GM06990 (cell line): Measurements from ENCODE around the gene METTL16.

Experiments used
- DNase-seq: peaks from one replicate; pipeline ENCODE4 v3.0.0-alpha.2; 2011; ENCODE audit not compliant: insufficient read length; ENCODE audit errors: extremely low read depth
- H3K27me3 ChIP-seq: replicated peaks from 2 replicates; pipeline ENCODE4 v1.6.0; 2011; ENCODE audit warnings: low read length; ENCODE audit not compliant: control insufficient read depth, insufficient read depth
- H3K36me3 ChIP-seq: 2 replicates; pipeline ENCODE4 v1.5.1; 2011; ENCODE audit warnings: low read length; ENCODE audit not compliant: control insufficient read depth, insufficient read depth
- H3K4me3 ChIP-seq: replicated peaks from 2 replicates; pipeline ENCODE4 v1.5.1; 2011; ENCODE audit warnings: low read depth, mild to moderate bottlenecking, control low read depth, low read length
- TF ChIP-seq, protein P1 (sequence below): IDR thresholded peaks from 2 replicates; pipeline ENCODE4 v1.5.1; 2011; ENCODE audit warnings: low read length, control low read depth, mild to moderate bottlenecking, inconsistent platforms; ENCODE audit not compliant: insufficient read depth, poor library complexity, severe bottlenecking

Gene METTL16

DNA sequence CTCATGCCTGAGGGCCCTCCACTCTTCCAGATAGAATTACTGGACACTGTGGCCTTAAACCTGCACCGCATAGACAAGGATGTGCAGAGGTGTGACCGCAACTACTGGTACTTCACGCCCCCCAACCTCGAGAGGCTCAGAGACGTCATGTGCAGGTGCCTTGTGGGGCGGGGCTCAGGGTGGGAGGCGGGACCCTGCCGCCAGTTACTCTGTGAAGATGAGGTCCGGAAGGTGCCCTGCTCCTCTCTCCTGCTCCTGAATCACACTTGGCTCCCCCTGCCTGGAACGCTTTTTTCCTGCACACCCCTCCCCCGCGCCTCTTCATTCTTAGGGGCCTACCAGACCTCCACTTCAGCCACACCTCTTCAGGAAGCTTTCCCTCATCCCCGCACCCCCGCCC lies 135.6 kb downstream of the METTL16 start:
- TF ChIP-seq, protein P1, sequence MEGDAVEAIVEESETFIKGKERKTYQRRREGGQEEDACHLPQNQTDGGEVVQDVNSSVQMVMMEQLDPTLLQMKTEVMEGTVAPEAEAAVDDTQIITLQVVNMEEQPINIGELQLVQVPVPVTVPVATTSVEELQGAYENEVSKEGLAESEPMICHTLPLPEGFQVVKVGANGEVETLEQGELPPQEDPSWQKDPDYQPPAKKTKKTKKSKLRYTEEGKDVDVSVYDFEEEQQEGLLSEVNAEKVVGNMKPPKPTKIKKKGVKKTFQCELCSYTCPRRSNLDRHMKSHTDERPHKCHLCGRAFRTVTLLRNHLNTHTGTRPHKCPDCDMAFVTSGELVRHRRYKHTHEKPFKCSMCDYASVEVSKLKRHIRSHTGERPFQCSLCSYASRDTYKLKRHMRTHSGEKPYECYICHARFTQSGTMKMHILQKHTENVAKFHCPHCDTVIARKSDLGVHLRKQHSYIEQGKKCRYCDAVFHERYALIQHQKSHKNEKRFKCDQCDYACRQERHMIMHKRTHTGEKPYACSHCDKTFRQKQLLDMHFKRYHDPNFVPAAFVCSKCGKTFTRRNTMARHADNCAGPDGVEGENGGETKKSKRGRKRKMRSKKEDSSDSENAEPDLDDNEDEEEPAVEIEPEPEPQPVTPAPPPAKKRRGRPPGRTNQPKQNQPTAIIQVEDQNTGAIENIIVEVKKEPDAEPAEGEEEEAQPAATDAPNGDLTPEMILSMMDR: no peak
- peaks cover 6% of the 10 kb centered on the region for H3K36me3 ChIP-seq
- no peak overlapping the region for H3K4me3 ChIP-seq
- DNase-seq: no peak
- H3K27me3 ChIP-seq: no peaks in the 10 kb centered on the region

DNA sequence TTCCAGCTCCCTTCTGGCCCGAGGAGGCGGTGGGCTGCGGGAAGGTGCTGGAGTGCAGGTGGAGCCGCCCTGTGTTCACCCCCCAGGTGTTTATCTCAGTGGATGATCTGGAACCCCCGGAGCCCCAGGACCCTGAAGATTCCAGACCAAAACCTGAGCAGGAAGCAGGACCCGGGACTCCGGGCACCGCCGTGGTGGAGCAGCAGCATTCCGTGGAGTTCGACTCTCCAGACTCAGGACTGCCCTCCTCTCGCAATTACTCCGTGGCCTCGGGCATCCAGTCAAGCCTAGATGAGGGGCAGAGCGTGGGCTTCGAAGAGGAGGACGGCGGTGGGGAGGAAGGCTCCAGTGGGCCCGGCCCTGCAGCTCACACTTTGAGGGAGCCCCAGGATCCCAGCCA lies 136.3 kb downstream of the METTL16 start:
- Histone ChIP-seq H3K27me3 (no peaks in the 10 kb centered on the region), H3K4me3 (no peak overlapping the region), H3K36me3 (peaks cover 6% of the 10 kb centered on the region)
- DNase-seq: no peak
- TF ChIP-seq, protein P1: no peak

DNA sequence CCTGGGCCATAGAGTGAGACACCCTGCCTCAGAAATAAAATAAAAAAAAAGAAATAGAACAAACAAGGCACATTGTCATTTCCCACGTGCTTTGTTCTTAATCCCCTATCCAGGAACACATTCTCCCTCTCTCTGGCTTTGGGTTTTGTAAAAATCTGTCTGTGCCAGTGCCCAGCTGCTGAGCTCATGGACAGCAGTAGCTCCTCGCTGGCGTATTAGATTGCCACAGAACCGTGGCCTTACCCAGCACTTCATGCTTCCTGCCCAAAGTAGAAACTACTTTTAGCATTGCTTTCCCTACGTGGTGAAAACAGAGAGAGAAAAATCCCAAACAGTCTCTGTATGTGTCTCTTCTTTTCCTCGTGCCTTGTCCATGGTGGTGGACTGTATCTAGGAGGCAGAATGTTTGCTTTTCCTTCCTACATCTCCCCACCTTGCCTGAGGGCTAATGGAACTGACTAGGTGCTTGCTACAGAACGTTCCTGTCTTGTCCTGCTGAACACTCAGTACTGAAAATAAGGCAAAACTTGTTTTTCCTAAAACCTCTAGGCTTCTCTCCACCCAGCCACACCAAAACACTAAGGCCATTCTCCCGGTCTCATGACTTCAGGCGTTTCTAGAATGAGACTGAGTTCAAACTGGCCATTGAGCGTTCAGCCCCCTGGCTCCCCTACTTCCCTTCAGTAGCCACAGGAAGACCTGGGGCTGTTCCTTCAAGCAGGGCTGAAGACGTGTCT lies 137.0 kb downstream of the METTL16 start:
- Histone ChIP-seq H3K27me3 (no peaks in the 10 kb centered on the region), H3K36me3 (peaks cover 6% of the 10 kb centered on the region), H3K4me3 (no peak overlapping the region)
- no peak for DNase-seq
- TF ChIP-seq, protein P1: no peak

DNA sequence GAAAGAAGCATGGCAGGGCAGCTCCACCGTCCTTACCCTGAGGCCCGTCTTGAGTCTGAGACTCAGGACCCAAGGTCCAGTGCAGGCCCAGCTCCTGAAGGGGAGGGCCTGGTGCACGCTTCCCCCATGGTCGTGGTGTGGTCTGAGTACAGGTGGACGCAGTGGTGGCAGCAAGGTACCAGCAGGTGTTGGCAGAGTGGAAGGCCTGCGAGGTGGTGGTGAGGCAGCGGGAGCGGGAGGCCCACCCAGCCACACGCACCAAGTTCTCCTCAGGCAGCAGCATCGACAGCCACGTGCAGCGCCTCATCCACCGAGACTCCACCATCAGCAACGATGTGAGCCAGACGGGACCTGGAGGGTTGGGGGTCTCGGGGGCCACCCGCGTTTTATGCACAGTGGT lies 138.5 kb downstream of the METTL16 start:
- no peaks in the 10 kb centered on the region for H3K27me3 ChIP-seq
- no peak for DNase-seq
- TF ChIP-seq, protein P1: no peak
- peaks cover 6% of the 10 kb centered on the region for H3K36me3 ChIP-seq
- no peak overlapping the region for H3K4me3 ChIP-seq

DNA sequence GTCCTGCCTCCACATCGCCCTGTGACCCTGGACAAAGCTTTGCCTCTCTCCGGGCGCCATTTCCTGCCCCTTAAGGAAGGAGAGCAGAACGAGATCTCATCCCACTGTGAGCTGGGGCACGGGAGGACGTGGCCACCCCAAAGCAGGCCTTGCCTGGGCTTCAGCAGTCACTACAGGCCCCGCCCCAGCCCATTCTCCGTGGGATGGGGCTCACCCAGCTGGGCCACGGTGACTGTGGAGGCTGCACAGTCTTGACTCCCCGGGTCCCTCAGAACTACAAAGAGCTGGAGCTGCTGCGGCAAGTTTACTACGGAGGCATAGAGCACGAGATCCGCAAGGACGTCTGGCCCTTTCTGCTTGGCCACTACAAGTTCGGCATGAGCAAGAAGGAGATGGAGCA lies 139.0 kb downstream of the METTL16 start:
- H3K36me3 ChIP-seq: peaks cover 6% of the 10 kb centered on the region

More for the DNA sequence above, 139.0 kb downstream of the METTL16 start:
- Histone ChIP-seq H3K4me3 (no peak overlapping the region), H3K27me3 (no peaks in the 10 kb centered on the region)
- TF ChIP-seq, protein P1: no peak
- DNase-seq: no peak
